Activated CD8-positive, alpha-beta memory T cell treated with anti-CD3 and anti-CD28 coated beads for 24 hours (primary cell): ENCODE data around the gene LHFPL6.

Experiments used
- DNase-seq: peaks from one replicate; pipeline ENCODE4 v3.0.0-alpha.2; 2020

LHFPL6 gene

GRCh38 chr13:39455521-39456175 lies 147.3 kb downstream of the LHFPL6 start:
- DNase-seq, result no peak

GRCh38 chr13:39452834-39453233 lies 150.2 kb downstream of the LHFPL6 start:
- no peak for DNase-seq

- DNase-seq, result no peak
Observed at GRCh38 chr13:39452417-39452816, 150.6 kb downstream of the LHFPL6 start.

- no peak for DNase-seq
Observed at GRCh38 chr13:39451860-39452301, 151.1 kb downstream of the LHFPL6 start.

GRCh38 chr13:39451301-39451700 lies 151.7 kb downstream of the LHFPL6 start:
- no peak for DNase-seq

- DNase-seq, result no peak
Observed at GRCh38 chr13:39450176-39450575, 152.8 kb downstream of the LHFPL6 start.

- DNase-seq, result no peak
Observed at GRCh38 chr13:39448834-39449233, 154.2 kb downstream of the LHFPL6 start.

- DNase-seq, result no peak
Observed at GRCh38 chr13:39446865-39447264, 156.1 kb downstream of the LHFPL6 start.

GRCh38 chr13:39444866-39445265 lies 158.1 kb downstream of the LHFPL6 start:
- DNase-seq, result no peak

- no peak for DNase-seq
Observed at GRCh38 chr13:39433651-39434050, 169.3 kb downstream of the LHFPL6 start.

- DNase-seq, result no peak
Observed at GRCh38 chr13:39432196-39432595, 170.8 kb downstream of the LHFPL6 start.

GRCh38 chr13:39422845-39423565 lies 180.0 kb downstream of the LHFPL6 start:
- DNase-seq, result no peak

GRCh38 chr13:39419876-39420275 lies 183.1 kb downstream of the LHFPL6 start:
- DNase-seq, result no peak

- DNase-seq, result no peak
Observed at GRCh38 chr13:39419068-39419467, 183.9 kb downstream of the LHFPL6 start.

- DNase-seq, result no peak
Observed at GRCh38 chr13:39418424-39418823, 184.6 kb downstream of the LHFPL6 start.

GRCh38 chr13:39417643-39418042 lies 185.3 kb downstream of the LHFPL6 start:
- DNase-seq, result no peak

- DNase-seq, result no peak
Observed at GRCh38 chr13:39417131-39417530, 185.9 kb downstream of the LHFPL6 start.

- DNase-seq, result no peak
Observed at GRCh38 chr13:39415008-39415802, 187.8 kb downstream of the LHFPL6 start.

GRCh38 chr13:39414339-39414738 lies 188.7 kb downstream of the LHFPL6 start:
- no peak for DNase-seq

- DNase-seq, result no peak
Observed at GRCh38 chr13:39411511-39411910, 191.5 kb downstream of the LHFPL6 start.

- no peak for DNase-seq
Observed at GRCh38 chr13:39410964-39411363, 192.0 kb downstream of the LHFPL6 start.

- no peak for DNase-seq
Observed at GRCh38 chr13:39410096-39410901, 192.7 kb downstream of the LHFPL6 start.

GRCh38 chr13:39408512-39408911 lies 194.5 kb downstream of the LHFPL6 start:
- no peak for DNase-seq
